MCF 10A (cell line): ENCODE data around the gene HOXC11. TPM values are rescaled to one million over a fixed set of nuclear protein-coding genes. Genes with fewer than 3 reads are reported as not detected.

Experiments used
- BruUV-seq: library from RNA; stranded (reverse); fragments of 400-500 nt; replicated peaks from 2 replicates; lab custom pipeline; 2021; lab: Mats Ljungman, UMichigan
- CTCF ChIA-PET: fragments of 300-600 bp; sonication (Branson Sonifier 250); formaldehyde crosslinking; extraction: SDS; loops from one replicate; lab custom pipeline; 2021; ENCODE audit warnings: antibody characterized with exemption, inconsistent platforms; lab: Yijun Ruan, JAX
- POLR2A ChIA-PET: fragments of 300-600, 350-650 bp; sonication (Branson Sonifier 250); formaldehyde crosslinking; extraction: SDS; loops from one replicate; lab custom pipeline; 2020; ENCODE audit warnings: antibody characterized with exemption, inconsistent platforms; lab: Yijun Ruan, JAX
- DNase-seq: peaks from one replicate; pipeline ENCODE4 v3.0.0-alpha.2; 2018; ENCODE audit not compliant: unreplicated experiment
- H3K27ac Mint-ChIP-seq: one replicate; pipeline ENCODE4 v1.8.0; 2022; ENCODE audit warnings: mild to moderate bottlenecking, low read depth, mixed read lengths; ENCODE audit not compliant: unreplicated experiment
- H3K27me3 Mint-ChIP-seq: one replicate; pipeline ENCODE4 v1.8.0; 2022; ENCODE audit warnings: mixed read lengths; ENCODE audit not compliant: insufficient read depth, unreplicated experiment
- H3K36me3 Mint-ChIP-seq: one replicate; pipeline ENCODE4 v1.8.0; 2022; ENCODE audit warnings: mild to moderate bottlenecking, moderate library complexity, mixed read lengths; ENCODE audit not compliant: insufficient read depth, unreplicated experiment
- H3K4me1 Mint-ChIP-seq: one replicate; pipeline ENCODE4 v1.8.0; 2022; ENCODE audit warnings: mixed read lengths; ENCODE audit not compliant: insufficient read depth, unreplicated experiment
- H3K4me3 Mint-ChIP-seq: one replicate; pipeline ENCODE4 v1.8.0; 2022; ENCODE audit warnings: mild to moderate bottlenecking, moderate library complexity, mixed read lengths; ENCODE audit not compliant: unreplicated experiment
- H3K9me3 Mint-ChIP-seq: one replicate; pipeline ENCODE4 v1.8.0; 2022; ENCODE audit warnings: mixed read lengths; ENCODE audit not compliant: unreplicated experiment
- intact Hi-C: fragments of 100-400 bp; cut with micrococcal nuclease; formaldehyde crosslinking; loops from 2 replicates; pipeline ENCODE4 v1.14.1; 2022
- total RNA-seq: library from RNA; stranded (reverse); gene quantifications from 2 replicates; pipeline ENCODE4 v1.2.3, GENCODE V29; 2022
- TF ChIP-seq, protein P1 (sequence below): fragments of 200-600 bp; IDR thresholded peaks from one replicate; pipeline ENCODE4 v1.8.0; 2022; ENCODE audit warnings: antibody characterized with exemption, mild to moderate bottlenecking; ENCODE audit not compliant: unreplicated experiment

Gene HOXC11
- total RNA-seq, 1 experiment from 2014 or later: 1.2 TPM

DNA sequence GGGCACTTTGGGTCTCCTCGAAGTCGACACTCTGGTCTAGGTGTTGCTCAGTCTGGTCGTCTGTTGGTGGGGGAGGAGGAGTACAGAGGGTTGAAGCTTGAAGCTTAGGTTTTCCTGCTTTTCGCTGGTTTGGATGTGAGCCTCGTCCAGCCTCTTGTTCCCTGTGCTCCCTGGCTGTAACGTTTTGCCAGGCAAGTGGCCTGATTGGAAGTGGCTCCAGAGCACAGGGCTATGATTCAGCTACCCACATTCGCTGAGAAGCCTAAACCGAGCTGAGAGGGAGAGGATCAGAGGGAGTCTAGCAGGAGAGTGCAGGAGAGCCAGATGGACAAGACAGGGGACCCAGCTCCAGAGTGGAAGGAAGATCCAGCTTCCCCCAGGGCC is 18.1 kb downstream of the HOXC11 start:
- Mint-ChIP-seq H3K27me3 (peaks cover 7% of the 10 kb centered on the region), H3K27ac (no peak overlapping the region), H3K4me1 (peaks cover 24% of the 10 kb centered on the region), H3K36me3 (no peaks in the 10 kb centered on the region), H3K9me3 (no peaks in the 10 kb centered on the region), H3K4me3 (no peak overlapping the region)
- intact Hi-C loops: no loop called here
- ChIA-PET CTCF (interaction anchor here (0.5 to 3.1 kb wide), 13 partner anchors 51 to 289 kb away, joined by 3 to 16 read pairs (median 6); no protein-coding TSS in a partner anchor), POLR2A (interaction anchor here (0.7 to 2.7 kb wide), 3 partner anchors 8 to 221 kb away, joined by 3 to 12 read pairs (median 4); partner anchors contain the start of gene HOXC9)
- no TSS peak for BruUV-seq
- DNase-seq: no peak
- TF ChIP-seq, protein P1, sequence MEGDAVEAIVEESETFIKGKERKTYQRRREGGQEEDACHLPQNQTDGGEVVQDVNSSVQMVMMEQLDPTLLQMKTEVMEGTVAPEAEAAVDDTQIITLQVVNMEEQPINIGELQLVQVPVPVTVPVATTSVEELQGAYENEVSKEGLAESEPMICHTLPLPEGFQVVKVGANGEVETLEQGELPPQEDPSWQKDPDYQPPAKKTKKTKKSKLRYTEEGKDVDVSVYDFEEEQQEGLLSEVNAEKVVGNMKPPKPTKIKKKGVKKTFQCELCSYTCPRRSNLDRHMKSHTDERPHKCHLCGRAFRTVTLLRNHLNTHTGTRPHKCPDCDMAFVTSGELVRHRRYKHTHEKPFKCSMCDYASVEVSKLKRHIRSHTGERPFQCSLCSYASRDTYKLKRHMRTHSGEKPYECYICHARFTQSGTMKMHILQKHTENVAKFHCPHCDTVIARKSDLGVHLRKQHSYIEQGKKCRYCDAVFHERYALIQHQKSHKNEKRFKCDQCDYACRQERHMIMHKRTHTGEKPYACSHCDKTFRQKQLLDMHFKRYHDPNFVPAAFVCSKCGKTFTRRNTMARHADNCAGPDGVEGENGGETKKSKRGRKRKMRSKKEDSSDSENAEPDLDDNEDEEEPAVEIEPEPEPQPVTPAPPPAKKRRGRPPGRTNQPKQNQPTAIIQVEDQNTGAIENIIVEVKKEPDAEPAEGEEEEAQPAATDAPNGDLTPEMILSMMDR: no peak

DNA sequence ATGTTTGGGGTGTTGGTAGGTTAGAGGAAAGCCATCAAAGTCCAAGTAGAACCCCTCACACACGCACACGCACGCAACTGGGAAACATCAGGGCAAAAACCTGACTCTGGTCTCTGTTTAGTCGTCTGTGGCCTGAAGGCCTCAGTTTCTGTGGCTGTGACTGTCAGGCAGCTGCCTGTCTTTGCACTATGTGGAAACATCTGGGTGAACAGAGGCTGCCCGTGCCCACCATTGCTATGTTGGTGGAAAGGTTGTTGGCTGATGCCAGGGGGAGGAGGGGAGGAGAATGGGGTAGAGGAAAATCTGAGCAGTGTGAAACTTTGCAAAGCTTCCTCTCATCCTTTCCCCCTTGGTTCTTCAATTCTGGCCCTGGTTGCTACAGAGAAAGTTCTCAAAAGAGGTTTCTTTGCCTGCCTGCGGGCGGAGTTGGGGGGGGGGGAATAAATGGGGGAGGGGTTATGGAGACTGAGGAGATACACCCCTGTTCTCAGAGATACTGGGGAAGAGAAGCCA is 19.5 kb downstream of the HOXC11 start:
- Mint-ChIP-seq H3K27ac (no peak overlapping the region), H3K27me3 (peaks cover 7% of the 10 kb centered on the region), H3K4me1 (peaks cover 24% of the 10 kb centered on the region), H3K9me3 (no peaks in the 10 kb centered on the region), H3K4me3 (no peak overlapping the region), H3K36me3 (no peaks in the 10 kb centered on the region)
- TF ChIP-seq, protein P1: no peak
- intact Hi-C loops: no loop called here
- POLR2A ChIA-PET: interaction anchor here (1.0 to 2.7 kb wide), 2 partner anchors 7 to 25 kb away, joined by 3 to 12 read pairs; partner anchors contain the start of gene HOXC9
- BruUV-seq: no TSS peak
- CTCF ChIA-PET: interaction anchor here (0.6 to 3.1 kb wide), 5 partner anchors 40 to 246 kb away, joined by 3 to 16 read pairs (median 4); partner anchors contain the start of gene HOXC5
- no peak for DNase-seq

DNA sequence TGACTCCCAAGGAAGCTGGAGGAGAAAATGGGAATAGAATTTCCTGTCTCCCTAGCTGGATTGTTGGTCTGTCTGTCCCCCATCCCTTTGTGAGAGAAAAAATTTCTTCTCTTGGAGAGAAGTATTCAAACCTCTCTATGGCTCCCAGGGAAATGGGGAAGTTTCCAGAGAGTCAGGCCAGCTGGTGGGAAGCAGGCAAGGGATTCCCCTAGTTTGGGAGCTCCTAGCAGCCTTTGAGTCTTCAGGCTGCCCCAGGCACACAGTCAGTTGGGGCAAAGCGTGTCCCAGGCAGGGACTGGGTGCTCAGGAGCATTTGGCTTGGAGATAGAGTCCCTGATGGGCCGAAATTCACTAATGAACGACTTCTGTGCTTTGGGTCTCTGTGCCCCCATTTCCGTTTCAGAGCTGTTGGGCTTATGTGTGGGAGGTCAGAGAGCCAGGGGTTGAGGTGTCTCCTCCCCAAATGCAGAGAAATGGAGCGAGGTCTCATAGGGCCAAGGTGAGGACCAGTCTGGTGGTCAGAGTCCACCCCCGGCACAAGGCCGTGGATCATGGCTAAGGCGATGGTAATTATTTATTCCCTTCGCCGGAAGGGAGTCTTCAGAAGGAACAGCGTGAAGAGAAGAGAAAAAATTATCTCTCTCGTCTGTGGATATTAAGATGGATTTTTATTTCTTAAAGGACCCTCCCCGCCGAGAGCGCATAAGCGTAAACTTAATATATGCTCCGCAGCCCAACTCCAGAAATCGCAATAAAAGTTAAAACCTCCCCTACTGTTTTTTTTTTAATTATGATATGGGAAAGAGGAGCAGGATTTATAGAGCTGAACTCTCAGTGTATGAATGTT is 20.5 kb downstream of the HOXC11 start:
- TF ChIP-seq, protein P1: no peak
- ChIA-PET POLR2A (interaction anchor here (0.6 kb wide), 1 partner anchor 20 kb away, joined by 3 read pairs; no protein-coding TSS in a partner anchor), CTCF (interaction anchor here (1.1 kb wide), 1 partner anchor 209 kb away, joined by 3 read pairs; no protein-coding TSS in a partner anchor)
- no TSS peak for BruUV-seq
- Mint-ChIP-seq H3K36me3 (no peaks in the 10 kb centered on the region), H3K4me3 (no peak overlapping the region), H3K4me1 (peaks cover 21% of the 10 kb centered on the region), H3K27me3 (peaks cover 7% of the 10 kb centered on the region), H3K9me3 (no peaks in the 10 kb centered on the region), H3K27ac (no peak overlapping the region)
- intact Hi-C loops: no loop called here
- no peak for DNase-seq

DNA sequence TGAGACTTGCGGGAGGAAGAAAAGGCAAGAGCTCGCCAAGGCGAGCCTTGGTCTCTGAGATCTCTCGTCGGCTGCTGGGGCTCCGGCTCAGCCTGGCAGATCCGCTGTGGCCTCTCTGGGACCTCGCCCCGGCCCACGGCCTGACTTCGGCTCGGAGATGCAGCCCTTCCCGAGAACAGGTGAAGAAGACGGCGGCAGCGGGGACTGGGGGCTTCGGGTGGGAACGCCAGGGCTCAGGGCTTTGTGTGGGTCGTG is 21.0 kb downstream of the HOXC11 start:
- no peak overlapping the region for H3K27ac Mint-ChIP-seq

More for the DNA sequence above, 21.0 kb downstream of the HOXC11 start:
- BruUV-seq: no TSS peak
- peaks cover 15% of the 10 kb centered on the region for H3K4me1 Mint-ChIP-seq
- TF ChIP-seq, protein P1: no peak
- ChIA-PET POLR2A (no interaction called here), CTCF (no interaction called here)
- H3K4me3 Mint-ChIP-seq: no peak overlapping the region
- DNase-seq: no peak
- peaks cover 7% of the 10 kb centered on the region for H3K27me3 Mint-ChIP-seq
- intact Hi-C loops: no loop called here
- H3K9me3 Mint-ChIP-seq: no peaks in the 10 kb centered on the region
- no peaks in the 10 kb centered on the region for H3K36me3 Mint-ChIP-seq
